ENCODE measurements around the gene NRL. TPM values are rescaled to one million over a fixed set of nuclear protein-coding genes. Genes with fewer than 3 reads are reported as not detected.

Gene NRL
- total RNA-seq, 3 donors from 2014 or later (not counting 1 experiment from before 2014, with no cell fraction given), result 0.78 to 3.3 (median 2.8) TPM

DNA sequence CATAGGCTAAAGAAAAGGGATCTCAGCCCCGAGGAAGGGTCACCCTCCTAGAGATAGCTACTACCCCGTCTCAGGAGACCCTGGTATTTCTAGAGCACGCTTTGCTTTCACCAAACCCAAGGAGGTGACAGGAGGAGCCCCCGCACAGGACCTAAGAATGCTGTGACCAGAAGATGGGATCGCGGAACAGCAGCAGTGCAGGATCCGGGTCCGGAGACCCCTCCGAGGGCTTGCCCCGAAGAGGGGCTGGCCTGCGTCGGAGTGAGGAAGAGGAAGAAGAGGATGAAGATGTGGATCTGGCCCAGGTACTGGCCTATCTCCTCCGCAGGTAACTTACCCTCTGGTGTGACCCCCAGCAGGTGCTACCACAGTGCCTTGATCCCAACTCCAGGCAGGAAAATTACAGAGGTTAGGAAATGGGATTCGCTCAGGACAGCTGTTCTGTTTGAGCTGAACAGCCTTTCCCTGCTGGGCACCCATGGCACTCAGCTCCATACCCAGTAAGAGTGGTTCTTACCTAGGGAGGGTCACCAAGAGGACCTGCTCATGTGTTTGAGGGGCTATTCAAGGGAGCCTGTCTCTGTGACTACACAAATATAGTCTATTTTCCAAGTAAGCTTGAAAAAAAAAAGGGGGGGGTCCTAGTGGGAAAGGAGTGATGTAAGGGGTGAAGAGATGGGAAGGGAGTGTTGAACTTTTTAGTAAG, 826 bp upstream of the NRL start:
- no peaks in the 10 kb centered on the region for H3K27me3 Mint-ChIP-seq (ENCODE audit: low read depth in 2 of 2)
- Histone ChIP-seq H3K36me3 (ENCODE audit: control insufficient read depth, insufficient read depth, low read length) (peaks cover 32% of the 10 kb centered on the region), H3K4me3 (ENCODE audit: low read length) (peak overlapping the region; percentile 62), H3K27me3 (ENCODE audit: control insufficient read depth, insufficient read depth, low read length) (no peaks in the 10 kb centered on the region), H3K27ac (ENCODE audit: low read length) (peak overlapping the region; percentile 100), H3K9me3 (ENCODE audit: control insufficient read depth, insufficient read depth, low read length) (no peaks in the 10 kb centered on the region), H3K4me1 (ENCODE audit: control insufficient read depth, insufficient read depth, low read length) (peaks cover 24% of the 10 kb centered on the region)
- H3K27ac Mint-ChIP-seq, result peak overlapping the region; percentile 96 to 99
- intact Hi-C loops (cut with micrococcal nuclease), result loop anchor here (1.0 to 2.0 kb wide), 4 partner anchors 63 to 327 kb away; partner anchors contain the start of genes CARMIL3, DHRS1, IPO4 and NOP9
- DNase-seq (no peak), ATAC-seq (no peak)
- no peaks in the 10 kb centered on the region for H3K9me3 Mint-ChIP-seq
- 3% methylated on average over 14 of the region's 14 CpGs for WGBS (ENCODE audit: insufficient coverage)
- TF ChIP-seq, protein P1, sequence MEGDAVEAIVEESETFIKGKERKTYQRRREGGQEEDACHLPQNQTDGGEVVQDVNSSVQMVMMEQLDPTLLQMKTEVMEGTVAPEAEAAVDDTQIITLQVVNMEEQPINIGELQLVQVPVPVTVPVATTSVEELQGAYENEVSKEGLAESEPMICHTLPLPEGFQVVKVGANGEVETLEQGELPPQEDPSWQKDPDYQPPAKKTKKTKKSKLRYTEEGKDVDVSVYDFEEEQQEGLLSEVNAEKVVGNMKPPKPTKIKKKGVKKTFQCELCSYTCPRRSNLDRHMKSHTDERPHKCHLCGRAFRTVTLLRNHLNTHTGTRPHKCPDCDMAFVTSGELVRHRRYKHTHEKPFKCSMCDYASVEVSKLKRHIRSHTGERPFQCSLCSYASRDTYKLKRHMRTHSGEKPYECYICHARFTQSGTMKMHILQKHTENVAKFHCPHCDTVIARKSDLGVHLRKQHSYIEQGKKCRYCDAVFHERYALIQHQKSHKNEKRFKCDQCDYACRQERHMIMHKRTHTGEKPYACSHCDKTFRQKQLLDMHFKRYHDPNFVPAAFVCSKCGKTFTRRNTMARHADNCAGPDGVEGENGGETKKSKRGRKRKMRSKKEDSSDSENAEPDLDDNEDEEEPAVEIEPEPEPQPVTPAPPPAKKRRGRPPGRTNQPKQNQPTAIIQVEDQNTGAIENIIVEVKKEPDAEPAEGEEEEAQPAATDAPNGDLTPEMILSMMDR (IDR thresholded peaks at IDR 0.05), result no peak
- peak overlapping the region; percentile 99 for H3K4me3 Mint-ChIP-seq
- peaks cover 6% of the 10 kb centered on the region for H3K36me3 Mint-ChIP-seq
- H3K4me1 Mint-ChIP-seq, result peaks cover 22 to 27% of the 10 kb centered on the region in 2 donors

- Histone ChIP-seq H3K4me1 (ENCODE audit: control insufficient read depth, insufficient read depth, low read length) (peaks cover 24% of the 10 kb centered on the region), H3K27me3 (ENCODE audit: control insufficient read depth, insufficient read depth, low read length) (no peaks in the 10 kb centered on the region), H3K9me3 (ENCODE audit: control insufficient read depth, insufficient read depth, low read length) (no peaks in the 10 kb centered on the region), H3K36me3 (ENCODE audit: control insufficient read depth, insufficient read depth, low read length) (peaks cover 20% of the 10 kb centered on the region), H3K4me3 (ENCODE audit: low read length) (peak overlapping the region; percentile 62), H3K27ac (ENCODE audit: low read length) (peak overlapping the region; percentile 100)
- Mint-ChIP-seq H3K4me1 (peaks cover 24 to 29% of the 10 kb centered on the region in 2 donors), H3K27ac (peak overlapping the region; percentile 96 to 99), H3K36me3 (peaks cover 3% of the 10 kb centered on the region), H3K4me3 (peak overlapping the region; percentile 99), H3K27me3 (ENCODE audit: low read depth in 2 of 2) (no peaks in the 10 kb centered on the region), H3K9me3 (no peaks in the 10 kb centered on the region)
- ATAC-seq, result peak; percentile 17 to 44 (median 30)
- WGBS (ENCODE audit: insufficient coverage), result under 1% methylated on average over 42 of the region's 42 CpGs
- DNase-seq, result peak in 1 of 2 donors; percentile 90
- TF ChIP-seq, protein P1 (IDR thresholded peaks at IDR 0.05), result no peak
- intact Hi-C loops (cut with micrococcal nuclease), result loop anchor here (1.0 to 2.0 kb wide), 9 partner anchors 22 to 329 kb away; partner anchors contain the start of genes CARMIL3, CHMP4A, EMC9 and IPO4
These were observed 783 bp downstream of the NRL start for GRCh38 chr14:24113801-24114531.

GRCh38 chr14:24113379-24113800, 1.4 kb downstream of the NRL start:
- Histone ChIP-seq H3K27me3 (ENCODE audit: control insufficient read depth, insufficient read depth, low read length) (no peaks in the 10 kb centered on the region), H3K9me3 (ENCODE audit: control insufficient read depth, insufficient read depth, low read length) (no peaks in the 10 kb centered on the region), H3K4me1 (ENCODE audit: control insufficient read depth, insufficient read depth, low read length) (peaks cover 29% of the 10 kb centered on the region), H3K27ac (ENCODE audit: low read length) (peak overlapping the region; percentile 100), H3K4me3 (ENCODE audit: low read length) (peak overlapping the region; percentile 62), H3K36me3 (ENCODE audit: control insufficient read depth, insufficient read depth, low read length) (peaks cover 14% of the 10 kb centered on the region)
- Mint-ChIP-seq H3K27ac (peak overlapping the region; percentile 96 to 99), H3K9me3 (no peaks in the 10 kb centered on the region), H3K4me3 (peak overlapping the region; percentile 99), H3K4me1 (peaks cover 30 to 35% of the 10 kb centered on the region in 2 donors), H3K36me3 (no peaks in the 10 kb centered on the region), H3K27me3 (ENCODE audit: low read depth in 2 of 2) (no peaks in the 10 kb centered on the region)
- DNase-seq, result no peak
- WGBS (ENCODE audit: insufficient coverage), result 15% methylated on average over 13 of the region's 15 CpGs
- TF ChIP-seq, protein P1 (IDR thresholded peaks at IDR 0.05), result no peak
- ATAC-seq, result no peak
- intact Hi-C loops (cut with micrococcal nuclease), result no loop called here

Measured in natural killer cell (primary cell).